GM18508 (cell line): Measurements from ENCODE around the gene NPR3.
"Not testable (repeated sequence)": the region's sequence is repeated elsewhere in the genome, so short reads cannot be mapped to it uniquely, and the experiment has no call there.

Source experiments
- ATAC-seq: cut with Tn5 transposase; IDR thresholded peaks from one replicate; pipeline ENCODE4 v1.9.1; 2021; ENCODE audit warnings: moderate number of reproducible peaks; ENCODE audit not compliant: insufficient read depth, unreplicated experiment

NPR3 gene

DNA sequence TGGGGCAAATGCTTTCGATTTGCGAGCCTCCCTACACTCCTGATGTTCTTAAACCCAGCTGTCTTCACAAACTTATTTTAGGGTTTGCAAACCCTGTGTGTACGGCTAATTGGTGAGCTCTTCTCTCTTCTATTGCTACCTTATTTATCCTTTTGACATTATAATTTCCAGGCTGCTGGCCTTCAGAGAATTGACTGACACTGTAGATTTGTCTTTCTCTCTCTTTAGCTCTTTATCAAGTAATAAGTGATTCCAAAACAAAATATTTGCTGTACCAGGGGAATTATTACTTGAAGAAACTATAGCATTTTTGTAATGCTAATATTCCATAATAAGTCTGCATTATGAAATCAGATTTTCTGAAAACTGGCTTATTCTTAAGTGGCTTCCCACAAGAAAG, 92.5 kb downstream of the NPR3 start:
- ATAC-seq, result no peak

DNA sequence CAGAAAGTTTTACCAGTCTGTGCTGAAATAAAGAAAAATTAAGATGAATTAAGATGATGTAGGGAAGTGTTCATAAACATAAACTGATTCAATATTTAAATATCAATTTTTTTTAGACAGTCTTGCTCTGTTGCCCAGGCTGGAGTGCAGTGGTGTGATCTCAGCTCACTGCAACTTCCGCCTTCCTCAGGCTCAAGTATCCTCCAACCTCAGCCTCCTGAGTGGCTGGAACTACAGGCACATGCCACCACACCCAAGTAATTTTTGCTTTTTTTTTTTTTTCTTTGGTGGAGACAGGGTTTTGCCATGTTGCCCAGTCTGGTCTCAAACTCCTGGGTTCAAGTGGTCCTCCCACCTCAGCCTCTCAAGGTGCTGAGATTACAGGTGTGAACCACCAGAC, 94.3 kb downstream of the NPR3 start:
- ATAC-seq, result not testable (repeated sequence)

DNA sequence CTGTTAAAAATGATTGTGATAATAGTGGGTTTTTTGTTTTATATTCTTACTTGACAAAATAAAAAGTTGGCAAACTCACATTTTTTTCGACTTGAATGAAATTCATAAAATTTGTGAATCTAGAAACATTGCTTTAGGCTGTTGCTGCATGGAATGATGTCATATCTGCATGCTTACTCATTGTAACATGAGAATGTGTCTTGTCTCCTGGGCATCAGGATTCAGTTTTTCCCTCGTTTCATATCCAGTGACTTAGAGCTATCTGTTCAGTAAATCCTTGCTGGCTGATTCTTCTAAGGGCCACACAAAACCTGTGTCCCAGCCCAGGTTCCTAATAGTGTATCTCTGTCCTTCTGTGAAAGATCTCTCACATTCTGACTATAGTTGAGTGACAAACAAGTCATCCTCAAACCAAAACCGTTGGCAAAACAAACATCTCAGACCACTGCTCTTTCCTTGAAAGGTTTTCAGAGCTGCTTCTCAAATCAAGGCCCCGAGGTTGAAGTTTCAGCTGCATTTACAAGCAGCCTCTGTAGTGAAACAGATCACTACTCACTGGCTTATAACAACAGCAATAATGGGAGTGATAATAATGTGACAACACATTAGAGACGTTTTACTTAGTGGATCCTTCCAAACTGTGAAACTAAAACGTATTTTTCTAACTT, 95.0 kb downstream of the NPR3 start:
- no peak for ATAC-seq

DNA sequence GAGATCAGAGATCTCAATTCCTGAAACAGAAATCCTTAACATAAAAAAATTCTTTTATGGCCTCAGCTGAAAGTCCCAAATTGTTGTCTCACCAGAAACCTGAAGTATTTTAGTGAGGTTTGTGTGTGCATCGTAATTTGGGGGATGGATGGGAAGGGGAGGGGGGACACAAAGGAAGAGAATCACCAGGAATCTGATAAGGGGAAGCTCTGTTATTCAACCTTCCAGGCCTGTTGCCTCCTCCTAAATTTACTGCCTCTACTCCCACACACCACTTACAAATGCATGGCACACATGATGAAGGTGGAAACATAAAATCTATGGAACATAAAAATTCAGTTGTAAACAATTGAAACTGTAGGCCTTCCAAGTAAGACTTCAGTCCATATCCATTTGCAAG, 97.7 kb downstream of the NPR3 start:
- no peak for ATAC-seq

DNA sequence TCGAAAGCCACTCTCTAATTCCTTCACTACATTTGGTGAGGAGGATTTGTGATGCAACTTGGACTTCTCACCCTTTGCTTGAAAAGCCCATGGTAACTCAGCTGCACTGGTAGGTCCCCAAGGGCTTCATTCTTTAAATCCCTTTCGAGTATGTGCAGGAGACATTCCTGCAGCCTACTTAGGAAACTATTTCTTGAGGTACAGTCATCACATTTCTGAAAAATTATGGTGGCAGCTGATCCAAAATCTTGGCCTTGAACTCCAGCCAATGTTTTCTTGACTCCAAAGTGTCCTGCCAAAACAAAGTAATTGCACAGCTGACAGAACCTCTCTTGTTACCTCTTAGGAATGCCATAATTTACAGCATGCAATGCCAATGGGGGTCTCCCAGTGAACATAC, 99.7 kb downstream of the NPR3 start:
- no peak for ATAC-seq

DNA sequence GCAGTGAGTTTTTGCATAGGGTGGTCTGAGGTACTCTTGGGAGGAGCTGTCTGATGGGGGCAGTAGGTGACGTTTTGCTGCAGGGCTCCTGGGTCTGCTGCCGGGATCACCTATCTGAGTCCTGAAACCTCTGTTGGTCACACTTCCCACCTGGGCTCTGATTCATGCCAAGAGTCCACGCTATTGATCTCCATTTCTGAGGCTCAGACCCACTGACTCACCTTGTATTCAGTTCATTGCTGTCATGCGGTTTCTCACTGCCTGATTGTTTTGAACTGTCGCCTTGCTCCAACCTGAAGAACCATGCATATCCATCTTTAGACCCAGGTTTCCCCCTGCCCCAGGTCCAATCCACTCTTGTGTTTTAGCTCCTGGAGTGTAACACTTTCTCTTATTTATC, 101.3 kb downstream of the NPR3 start:
- no peak for ATAC-seq

DNA sequence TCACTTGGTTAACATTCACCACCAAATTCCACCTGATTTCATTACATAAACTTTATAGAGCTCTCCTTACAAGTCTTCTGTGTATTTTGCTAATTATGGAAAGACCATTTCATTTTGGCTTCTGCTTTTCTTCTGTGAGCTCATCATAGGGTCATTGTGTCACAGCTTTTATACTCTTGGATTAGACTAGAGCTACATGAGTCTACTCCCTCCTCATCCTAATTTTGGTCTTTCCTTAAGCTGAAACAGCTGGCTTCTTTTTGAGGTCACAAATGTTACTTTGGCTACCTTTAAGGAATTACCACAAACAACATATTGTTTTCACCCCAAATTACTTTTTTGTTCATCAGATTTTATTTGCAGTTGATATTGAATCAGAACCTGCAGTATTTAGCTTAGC, 103.0 kb downstream of the NPR3 start:
- ATAC-seq, result no peak

DNA sequence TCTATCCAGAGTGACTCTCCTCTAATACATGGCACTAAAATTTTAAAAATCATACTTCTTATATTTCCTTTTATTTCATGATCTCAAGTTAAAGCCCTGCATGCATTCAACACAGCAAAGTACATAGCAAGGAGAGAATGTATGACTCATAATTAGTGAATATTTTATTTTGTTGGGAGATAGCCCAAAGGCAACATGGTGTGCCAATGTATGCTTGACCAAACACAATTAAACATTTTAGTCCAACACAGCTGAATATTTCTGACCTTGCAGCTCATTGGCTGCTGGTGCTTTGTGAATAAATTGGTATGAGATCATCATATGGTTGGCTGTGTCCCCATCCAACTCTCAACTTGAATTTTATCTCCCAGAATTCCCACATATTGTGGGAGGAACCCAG, 103.5 kb downstream of the NPR3 start:
- ATAC-seq, result no peak

DNA sequence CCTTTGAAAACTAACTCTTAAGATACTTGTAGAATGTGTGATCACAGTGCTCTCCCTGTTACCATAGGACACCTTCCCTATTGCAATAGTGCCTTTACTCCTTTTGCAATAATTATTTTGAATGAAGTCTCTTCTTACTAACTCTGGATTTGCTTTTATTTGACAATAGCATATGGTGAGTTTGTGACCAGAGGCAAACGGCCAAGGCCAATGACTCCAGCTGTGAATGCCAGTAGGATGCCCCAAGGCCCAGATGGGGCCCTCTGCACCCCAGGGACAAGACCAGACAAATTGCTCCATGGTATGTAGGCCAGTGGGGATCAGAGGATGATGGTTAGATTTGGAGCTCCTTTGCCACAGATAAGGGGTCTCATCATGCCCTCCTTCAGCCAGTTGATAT, 116.9 kb downstream of the NPR3 start:
- ATAC-seq, result no peak

DNA sequence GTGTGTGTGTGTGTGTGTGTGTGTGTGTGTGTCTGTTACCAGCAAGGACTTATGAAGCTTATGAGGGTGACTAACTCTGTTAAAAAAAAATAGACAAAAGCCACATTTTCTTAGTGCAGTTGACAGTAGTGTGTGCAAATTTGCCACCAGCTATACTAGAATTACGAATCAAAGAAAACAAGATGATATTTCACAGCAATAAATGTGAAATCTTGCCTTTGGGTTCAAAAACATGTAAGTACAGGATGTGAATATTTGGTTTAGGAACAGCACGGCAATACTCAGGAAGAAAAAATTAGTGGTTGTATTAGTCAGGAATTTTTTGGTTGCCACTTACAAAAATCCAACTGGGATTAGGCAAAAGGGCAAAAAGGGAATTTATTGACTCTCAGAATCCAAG, 117.4 kb downstream of the NPR3 start:
- no peak for ATAC-seq

DNA sequence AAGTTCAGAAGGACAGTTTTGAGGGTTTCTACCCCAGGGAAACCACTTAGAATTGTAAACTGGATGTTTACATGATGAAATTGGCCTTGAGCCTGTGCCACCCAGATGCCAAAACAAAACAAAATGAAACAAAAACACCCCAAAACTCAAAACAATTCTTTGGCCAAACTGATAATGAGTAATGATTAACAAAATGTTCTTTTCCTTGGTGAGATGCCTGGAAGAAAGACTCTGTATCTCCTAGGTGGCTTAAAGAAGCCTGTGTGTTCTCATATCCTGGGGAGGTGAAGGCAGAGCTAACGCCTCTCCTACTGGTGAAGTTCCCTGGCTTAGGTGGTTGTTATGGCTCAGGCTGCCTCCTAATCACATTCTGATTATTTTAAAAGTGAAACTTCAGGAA, 120.5 kb downstream of the NPR3 start:
- no peak for ATAC-seq

DNA sequence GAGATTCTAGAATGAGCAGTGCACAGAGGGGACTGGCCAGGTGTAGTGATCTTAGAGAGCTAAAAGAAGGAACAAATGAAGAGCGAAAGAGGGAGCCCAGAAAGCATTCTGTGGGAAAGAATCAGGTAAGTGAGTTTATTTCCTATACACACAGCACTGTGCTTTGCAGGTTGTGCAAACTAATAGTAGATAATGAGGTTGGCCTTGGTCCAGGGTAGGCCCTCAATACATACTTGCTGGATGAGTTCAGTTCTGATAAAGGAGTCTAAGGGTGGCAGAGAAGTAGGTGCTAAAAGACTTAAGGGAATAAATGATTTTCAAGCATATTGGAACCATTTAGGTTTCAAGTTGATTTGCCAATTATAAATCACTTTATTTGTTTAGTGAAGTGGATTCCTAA, 122.0 kb downstream of the NPR3 start:
- no peak for ATAC-seq

DNA sequence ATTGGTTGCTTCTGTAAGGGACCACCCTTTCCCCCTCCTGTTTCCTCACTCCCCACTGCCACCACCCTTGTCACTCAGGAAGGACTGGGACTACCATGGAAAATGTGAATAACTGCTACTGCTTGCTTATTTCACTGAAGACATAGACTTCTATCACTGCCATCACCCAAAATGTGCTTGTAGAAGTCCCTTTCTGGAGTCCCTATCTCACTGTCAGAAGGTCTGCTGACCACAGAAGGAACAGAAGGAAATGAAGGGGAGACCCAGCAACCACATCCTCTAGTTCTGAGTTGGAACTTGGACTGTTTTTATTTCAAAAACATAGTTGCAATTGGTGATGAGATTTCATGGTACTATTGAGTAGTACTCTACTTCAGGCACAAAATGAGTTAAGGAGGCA, 122.5 kb downstream of the NPR3 start:
- no peak for ATAC-seq

DNA sequence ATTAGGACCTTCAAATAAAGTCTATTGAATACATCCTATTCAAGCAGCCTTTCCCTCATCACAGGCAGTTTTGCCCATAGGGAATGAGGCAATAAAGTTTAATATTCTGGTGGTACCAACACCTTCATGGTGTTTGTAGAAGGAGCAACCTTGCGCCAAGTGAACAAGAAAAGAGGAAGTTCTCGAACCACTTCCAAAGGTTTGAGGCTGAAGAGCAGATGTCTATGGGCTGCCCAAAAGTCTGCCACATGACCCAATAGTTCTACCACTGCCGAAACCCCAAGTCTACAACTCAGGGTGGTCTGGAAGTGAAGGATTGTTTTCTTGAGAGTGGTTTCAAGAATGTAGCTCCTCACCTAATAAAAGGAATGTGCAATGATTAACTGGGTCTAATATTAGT, 123.1 kb downstream of the NPR3 start:
- no peak for ATAC-seq

DNA sequence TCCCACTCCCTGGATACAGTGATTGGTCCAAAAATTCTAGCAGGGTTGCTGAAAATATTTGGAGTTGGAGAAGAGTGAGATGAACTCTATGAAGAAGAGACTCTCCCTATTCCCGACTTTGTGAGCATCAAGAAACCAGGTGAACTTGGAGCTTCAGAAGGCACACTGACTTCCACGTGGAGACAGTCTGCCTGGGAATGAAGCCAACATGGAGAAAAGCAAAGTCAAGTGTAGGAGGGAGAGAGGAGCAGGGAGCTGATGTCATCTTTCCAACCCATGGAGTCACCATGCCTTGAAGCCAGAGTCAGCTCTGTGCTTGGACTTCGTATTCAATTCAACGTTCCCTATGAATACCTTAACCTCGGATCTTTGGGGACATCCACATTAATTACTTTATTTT, 125.1 kb downstream of the NPR3 start:
- ATAC-seq, result no peak

DNA sequence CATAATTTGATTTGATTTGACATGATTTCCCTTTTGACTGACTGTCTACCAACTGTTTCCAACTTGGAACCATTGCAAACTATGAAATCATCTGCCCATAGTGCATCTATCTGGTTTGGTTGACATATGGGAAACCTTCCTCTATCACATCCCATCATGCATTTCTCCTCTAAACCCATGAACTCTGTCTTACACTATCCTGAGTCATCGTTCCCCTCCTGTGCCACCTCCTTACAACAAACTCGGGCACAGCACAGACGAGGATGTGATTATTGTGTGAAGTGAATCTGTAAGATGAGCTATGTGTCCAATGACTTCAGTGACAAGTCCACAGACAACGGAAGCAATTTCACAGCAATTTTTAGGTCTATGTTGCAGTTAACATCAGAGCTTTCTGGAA, 126.1 kb downstream of the NPR3 start:
- ATAC-seq, result no peak

DNA sequence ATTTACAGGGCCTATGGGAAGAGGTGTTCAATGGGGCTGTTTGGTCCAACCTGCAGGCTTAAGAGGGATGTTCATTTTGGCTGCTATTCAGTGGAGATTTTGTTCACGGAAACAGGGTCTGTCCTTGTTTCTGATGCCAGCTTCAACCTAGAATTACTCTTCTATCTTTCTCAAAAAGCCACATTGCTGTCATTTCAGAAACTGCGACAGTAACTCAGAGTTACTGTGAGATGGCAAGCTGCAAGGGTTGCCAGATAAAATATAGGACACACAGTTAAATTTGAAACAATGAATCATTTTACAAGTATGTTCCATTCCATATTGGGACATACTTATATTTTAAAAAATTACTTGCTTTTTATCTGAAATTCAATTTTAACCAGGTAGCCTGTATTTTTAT, 128.0 kb downstream of the NPR3 start:
- ATAC-seq, result no peak

DNA sequence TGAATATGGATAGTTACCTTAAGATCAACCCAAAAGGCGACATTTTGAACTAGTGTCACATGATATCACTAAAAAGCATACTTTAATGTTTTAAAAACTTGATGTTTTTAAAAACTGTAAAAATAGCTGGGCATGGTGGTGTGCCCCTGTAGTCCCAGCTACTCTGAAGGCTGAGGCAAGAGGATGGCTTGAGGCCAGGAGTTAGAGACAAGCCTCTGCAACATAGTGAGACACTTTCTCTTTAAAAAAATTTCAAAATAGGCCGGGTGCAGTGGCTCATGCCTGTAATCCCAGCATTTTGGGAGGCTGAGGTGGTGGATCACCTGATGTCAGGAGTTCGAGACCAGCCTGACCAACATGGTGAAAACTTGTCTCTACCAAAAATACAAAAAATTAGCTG, 129.5 kb downstream of the NPR3 start:
- ATAC-seq, result no peak
